KMS-11 (cell line): ENCODE measurements around the gene FAAP20.

ENCODE experiments used
- H2AFZ ChIP-seq: fragments of 200-600 bp; sonication (generic); 2 replicates; pipeline ENCODE4 v1.6.1; 2016; ENCODE audit warnings: antibody characterized with exemption, mixed run types, low read depth
- H3K27ac ChIP-seq: fragments of 200-600 bp; sonication (generic); 2 replicates; pipeline ENCODE4 v1.6.1; 2016; ENCODE audit warnings: mild to moderate bottlenecking, mixed run types
- H3K27me3 ChIP-seq: fragments of 200-600 bp; sonication (generic); 2 replicates; pipeline ENCODE4 v1.6.1; 2017; ENCODE audit warnings: mild to moderate bottlenecking, low read depth, mixed run types, moderate library complexity; ENCODE audit not compliant: insufficient read depth
- H3K36me3 ChIP-seq: fragments of 200-600 bp; sonication (generic); 2 replicates; pipeline ENCODE4 v1.6.1; 2017; ENCODE audit warnings: mild to moderate bottlenecking, mixed run types; ENCODE audit not compliant: insufficient read depth
- H3K4me1 ChIP-seq: fragments of 200-600 bp; sonication (generic); 2 replicates; pipeline ENCODE4 v1.6.1; 2016; ENCODE audit warnings: mild to moderate bottlenecking, low read depth, mixed run types; ENCODE audit not compliant: poor library complexity, severe bottlenecking
- H3K4me2 ChIP-seq: fragments of 200-600 bp; sonication (generic); 2 replicates; pipeline ENCODE4 v1.7.0; 2016; ENCODE audit warnings: mild to moderate bottlenecking, mixed run types
- H3K4me3 ChIP-seq: fragments of 200-600 bp; sonication (generic); IDR thresholded peaks from 2 replicates; pipeline ENCODE4 v1.6.1; 2017; ENCODE audit warnings: low read depth, low read length, mixed read lengths; ENCODE audit not compliant: insufficient read depth
- H3K79me2 ChIP-seq: fragments of 200-600 bp; sonication (generic); 2 replicates; pipeline ENCODE4 v1.6.1; 2016; ENCODE audit warnings: low read depth, mixed run types; ENCODE audit not compliant: insufficient read depth
- H3K9ac ChIP-seq: fragments of 200-600 bp; sonication (generic); 2 replicates; pipeline ENCODE4 v1.6.1; 2016; ENCODE audit warnings: mild to moderate bottlenecking, mixed run types
- H4K20me1 ChIP-seq: fragments of 200-600 bp; sonication (generic); 2 replicates; pipeline ENCODE4 v1.6.1; 2016; ENCODE audit warnings: mild to moderate bottlenecking, mixed run types; ENCODE audit not compliant: insufficient read depth
- CTCF ChIP-seq: fragments of 200-600 bp; sonication (generic); conservative IDR thresholded peaks from 2 replicates; pipeline ENCODE4 v1.6.1; 2017; ENCODE audit warnings: low read depth, mild to moderate bottlenecking, antibody characterized with exemption, low read length, moderate library complexity, mixed read lengths

Gene FAAP20

GRCh38 chr1:2193514-2194281 lies 874 bp downstream of the FAAP20 start:
- H3K4me3 ChIP-seq: no peak overlapping the region

GRCh38 chr1:2192031-2192995 lies 2.3 kb downstream of the FAAP20 start:
- no peaks in the 10 kb centered on the region for H3K79me2 ChIP-seq
- no peaks in the 10 kb centered on the region for H3K4me1 ChIP-seq
- H3K27me3 ChIP-seq: peaks cover 36% of the 10 kb centered on the region
- H2AFZ ChIP-seq: no peak overlapping the region
- no peak overlapping the region for H3K4me3 ChIP-seq
- no peaks in the 10 kb centered on the region for H4K20me1 ChIP-seq
- no peak for TF ChIP-seq CTCF
- H3K36me3 ChIP-seq: no peaks in the 10 kb centered on the region
- no peak overlapping the region for H3K9ac ChIP-seq
- no peak overlapping the region for H3K4me2 ChIP-seq
- no peak overlapping the region for H3K27ac ChIP-seq

More at GRCh38 chr1:2193514-2194281, 874 bp downstream of the FAAP20 start:
- H3K4me2 ChIP-seq: no peak overlapping the region
- TF ChIP-seq CTCF: no peak
- peaks cover 47% of the 10 kb centered on the region for H3K27me3 ChIP-seq
- no peak overlapping the region for H3K9ac ChIP-seq
- no peaks in the 10 kb centered on the region for H3K4me1 ChIP-seq
- H3K79me2 ChIP-seq: no peaks in the 10 kb centered on the region
- H2AFZ ChIP-seq: no peak overlapping the region
- H4K20me1 ChIP-seq: no peaks in the 10 kb centered on the region
- H3K27ac ChIP-seq: no peak overlapping the region
- no peaks in the 10 kb centered on the region for H3K36me3 ChIP-seq

- no peaks in the 10 kb centered on the region for H3K79me2 ChIP-seq
- no peak overlapping the region for H3K9ac ChIP-seq
- no peak overlapping the region for H3K4me2 ChIP-seq
- H3K4me3 ChIP-seq: no peak overlapping the region
- no peaks in the 10 kb centered on the region for H3K36me3 ChIP-seq
- peaks cover 38% of the 10 kb centered on the region for H3K27me3 ChIP-seq
- no peak overlapping the region for H3K27ac ChIP-seq
- TF ChIP-seq CTCF: no peak
- H2AFZ ChIP-seq: no peak overlapping the region
- no peaks in the 10 kb centered on the region for H4K20me1 ChIP-seq
- H3K4me1 ChIP-seq: no peaks in the 10 kb centered on the region
Observed at GRCh38 chr1:2190491-2190976, 4.0 kb downstream of the FAAP20 start.

- Histone ChIP-seq H3K27ac (no peak overlapping the region), H3K4me2 (no peak overlapping the region), H2AFZ (no peak overlapping the region)
Observed at GRCh38 chr1:2189459-2190425, 4.8 kb downstream of the FAAP20 start.

More at GRCh38 chr1:2189459-2190425, 4.8 kb downstream of the FAAP20 start:
- Histone ChIP-seq H4K20me1 (no peaks in the 10 kb centered on the region), H3K4me1 (no peaks in the 10 kb centered on the region), H3K36me3 (no peaks in the 10 kb centered on the region), H3K4me3 (no peak overlapping the region), H3K27me3 (peaks cover 39% of the 10 kb centered on the region), H3K9ac (no peak overlapping the region), H3K79me2 (no peaks in the 10 kb centered on the region)
- TF ChIP-seq CTCF: no peak
